ENCODE data around the gene USP12.

The USP12 gene

DNA sequence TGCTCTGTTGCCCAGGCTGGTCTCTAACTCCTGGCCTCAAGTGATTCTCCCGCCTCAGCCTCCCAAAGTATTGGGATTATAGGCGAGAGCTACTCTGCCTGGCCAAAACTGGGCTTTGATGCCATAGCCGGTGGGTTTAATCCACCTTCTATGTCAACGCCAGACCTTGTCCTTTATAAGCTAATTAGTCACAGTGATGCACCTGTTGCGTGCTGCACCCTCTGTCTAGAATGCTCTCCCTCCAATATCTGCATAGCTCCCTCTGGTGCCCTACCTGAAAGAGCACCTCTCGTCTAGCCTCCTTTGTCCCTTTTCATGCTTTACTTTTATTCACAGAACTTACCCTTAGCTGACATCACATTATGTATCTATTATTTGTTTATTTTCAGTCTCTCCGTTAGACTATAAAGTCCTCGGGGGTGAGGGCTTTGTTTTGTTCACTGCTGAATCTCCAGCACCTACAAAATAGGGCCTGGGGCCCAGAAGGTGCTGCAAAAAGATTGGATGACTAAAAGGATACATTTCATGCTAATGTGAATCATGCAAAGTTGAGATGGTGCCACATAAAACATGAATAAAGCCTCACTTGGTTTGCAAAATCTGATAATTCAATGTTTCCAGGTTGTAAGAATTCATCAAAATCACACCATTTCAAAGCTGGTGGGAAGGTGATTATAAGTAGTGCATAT is 148.1 kb downstream of the USP12 start:
- Histone ChIP-seq H3K27ac (no peak overlapping the region), H3K9me3 (ENCODE audit: severe bottlenecking) (no peaks in the 10 kb centered on the region), H3K36me3 (no peaks in the 10 kb centered on the region), H3K4me3 (ENCODE audit: low read depth, low read length) (no peak overlapping the region), H3K27me3 (ENCODE audit: insufficient read depth, low read depth, severe bottlenecking) (no peaks in the 10 kb centered on the region)
- DNase-seq: peak; percentile 22
- TF ChIP-seq, protein P1, sequence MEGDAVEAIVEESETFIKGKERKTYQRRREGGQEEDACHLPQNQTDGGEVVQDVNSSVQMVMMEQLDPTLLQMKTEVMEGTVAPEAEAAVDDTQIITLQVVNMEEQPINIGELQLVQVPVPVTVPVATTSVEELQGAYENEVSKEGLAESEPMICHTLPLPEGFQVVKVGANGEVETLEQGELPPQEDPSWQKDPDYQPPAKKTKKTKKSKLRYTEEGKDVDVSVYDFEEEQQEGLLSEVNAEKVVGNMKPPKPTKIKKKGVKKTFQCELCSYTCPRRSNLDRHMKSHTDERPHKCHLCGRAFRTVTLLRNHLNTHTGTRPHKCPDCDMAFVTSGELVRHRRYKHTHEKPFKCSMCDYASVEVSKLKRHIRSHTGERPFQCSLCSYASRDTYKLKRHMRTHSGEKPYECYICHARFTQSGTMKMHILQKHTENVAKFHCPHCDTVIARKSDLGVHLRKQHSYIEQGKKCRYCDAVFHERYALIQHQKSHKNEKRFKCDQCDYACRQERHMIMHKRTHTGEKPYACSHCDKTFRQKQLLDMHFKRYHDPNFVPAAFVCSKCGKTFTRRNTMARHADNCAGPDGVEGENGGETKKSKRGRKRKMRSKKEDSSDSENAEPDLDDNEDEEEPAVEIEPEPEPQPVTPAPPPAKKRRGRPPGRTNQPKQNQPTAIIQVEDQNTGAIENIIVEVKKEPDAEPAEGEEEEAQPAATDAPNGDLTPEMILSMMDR (IDR thresholded peaks at IDR 0.05; ENCODE audit: low read depth, low read length): peak; percentile 22; the same call in 1 of the 2 replicates

DNA sequence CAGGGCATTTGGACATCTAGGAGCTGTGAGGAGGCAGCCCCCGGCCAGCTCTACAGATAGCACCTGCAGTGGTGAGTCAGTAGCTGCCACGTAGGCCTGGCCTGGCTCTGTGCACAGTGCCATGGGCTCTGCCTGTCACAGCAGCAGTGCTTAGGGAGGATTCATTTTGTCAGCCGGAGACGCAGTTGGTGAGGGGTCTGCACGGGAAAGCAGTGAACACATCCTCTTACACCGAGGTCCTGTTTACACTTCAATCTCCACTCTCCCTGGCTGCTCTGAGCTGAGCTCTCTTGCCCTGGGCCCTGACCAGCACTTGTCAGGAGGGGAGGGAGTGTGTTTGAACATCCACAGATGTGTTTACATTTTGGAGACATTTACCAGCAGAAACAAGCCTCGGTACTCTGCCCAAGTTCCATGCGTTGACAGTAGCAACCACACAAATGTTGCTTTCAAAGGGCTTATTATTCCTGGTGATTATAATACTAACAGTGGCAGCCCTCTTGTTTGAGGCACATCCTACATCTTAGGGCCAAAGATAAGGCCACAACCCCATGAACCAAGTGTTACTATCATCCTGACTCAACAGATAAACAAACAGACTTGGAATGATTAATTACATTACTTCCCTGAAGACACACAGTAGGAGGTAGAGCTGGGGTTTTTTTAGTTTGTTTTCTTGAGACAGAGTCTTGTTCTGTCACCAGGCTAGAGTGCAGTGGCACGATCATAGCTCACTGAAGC is 148.9 kb downstream of the USP12 start:
- Histone ChIP-seq H3K27ac (no peak overlapping the region), H3K27me3 (ENCODE audit: insufficient read depth, low read depth, severe bottlenecking) (no peaks in the 10 kb centered on the region), H3K9me3 (ENCODE audit: severe bottlenecking) (no peaks in the 10 kb centered on the region), H3K4me3 (ENCODE audit: low read depth, low read length) (no peak overlapping the region), H3K36me3 (no peaks in the 10 kb centered on the region)
- peak; percentile 8 for DNase-seq
- TF ChIP-seq, protein P1 (IDR thresholded peaks at IDR 0.05; ENCODE audit: low read depth, low read length): no peak

DNA sequence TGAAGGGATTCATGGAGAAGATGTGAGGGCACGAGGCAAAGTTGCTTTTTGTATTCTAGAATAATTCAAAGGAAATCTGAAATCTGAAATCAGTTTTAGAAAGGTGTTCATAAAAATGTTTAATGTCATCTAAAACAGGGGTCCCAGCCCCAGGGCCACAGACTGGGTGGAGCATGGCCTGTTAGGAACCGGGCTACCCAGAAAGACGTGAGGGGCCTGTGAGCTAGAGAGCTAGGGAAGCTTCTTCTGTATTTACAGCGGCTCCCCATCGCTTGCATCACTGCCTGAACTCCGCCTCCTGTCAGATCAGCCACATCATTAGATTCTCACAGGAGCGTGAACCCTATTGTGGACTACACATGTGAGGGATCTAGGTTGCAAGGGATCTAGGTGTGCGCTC is 151.2 kb downstream of the USP12 start:
- H3K4me3 ChIP-seq (ENCODE audit: low read depth, low read length): no peak overlapping the region
- DNase-seq: peak; percentile 6
- H3K36me3 ChIP-seq: no peaks in the 10 kb centered on the region
- TF ChIP-seq, protein P1 (IDR thresholded peaks at IDR 0.05; ENCODE audit: low read depth, low read length): no peak
- no peaks in the 10 kb centered on the region for H3K9me3 ChIP-seq (ENCODE audit: severe bottlenecking)
- H3K27ac ChIP-seq: no peak overlapping the region
- no peaks in the 10 kb centered on the region for H3K27me3 ChIP-seq (ENCODE audit: insufficient read depth, low read depth, severe bottlenecking)

GRCh38 chr13:27018882-27019281 is 152.7 kb downstream of the USP12 start:
- Histone ChIP-seq H3K27ac (no peak overlapping the region), H3K9me3 (ENCODE audit: severe bottlenecking) (no peaks in the 10 kb centered on the region), H3K36me3 (no peaks in the 10 kb centered on the region), H3K4me3 (ENCODE audit: low read depth, low read length) (no peak overlapping the region), H3K27me3 (ENCODE audit: insufficient read depth, low read depth, severe bottlenecking) (no peaks in the 10 kb centered on the region)
- DNase-seq: peak; percentile 6
- TF ChIP-seq, protein P1 (IDR thresholded peaks at IDR 0.05; ENCODE audit: low read depth, low read length): no peak

DNA sequence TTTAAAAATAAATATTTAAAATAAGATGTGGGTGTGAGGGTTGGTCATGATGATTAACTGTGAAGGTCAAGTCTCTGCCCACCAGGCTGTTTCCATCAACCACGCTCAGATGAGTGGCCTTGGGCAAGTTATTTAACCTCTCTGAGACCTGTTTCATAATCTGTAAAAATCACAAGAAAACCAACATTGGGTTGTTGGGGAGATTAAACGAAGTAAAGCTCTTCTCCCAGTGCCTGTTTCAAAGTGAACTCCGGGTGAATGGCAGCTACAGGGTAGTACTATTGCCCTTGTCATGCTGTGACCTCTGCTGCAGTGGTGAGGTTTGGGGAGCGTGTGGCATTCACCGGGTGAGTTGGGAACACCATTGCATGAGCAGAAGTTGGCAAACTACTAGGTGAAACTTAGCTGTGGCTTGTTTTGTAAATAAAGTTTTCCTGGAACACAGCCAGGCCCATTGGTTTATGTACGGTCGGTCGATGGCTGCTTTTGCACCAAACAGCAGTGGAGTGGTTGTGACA is 153.2 kb downstream of the USP12 start:
- no peaks in the 10 kb centered on the region for H3K27me3 ChIP-seq (ENCODE audit: insufficient read depth, low read depth, severe bottlenecking)
- no peak for DNase-seq
- no peak overlapping the region for H3K27ac ChIP-seq
- H3K36me3 ChIP-seq: no peaks in the 10 kb centered on the region
- TF ChIP-seq, protein P1 (IDR thresholded peaks at IDR 0.05; ENCODE audit: low read depth, low read length): no peak
- no peaks in the 10 kb centered on the region for H3K9me3 ChIP-seq (ENCODE audit: severe bottlenecking)
- H3K4me3 ChIP-seq (ENCODE audit: low read depth, low read length): no peak overlapping the region
